CD4-positive, alpha-beta memory T cell (primary cell): Measurements from ENCODE around the gene VASN. TPM values are rescaled to one million over a fixed set of nuclear protein-coding genes. Genes with fewer than 3 reads are reported as not detected.
A peak's percentile ranks its signal among the peaks of the same experiment; 100 is the strongest.

Experiments
- CTCF ChIA-PET: fragments of 350-600 bp; sonication (Branson Sonifier 250); formaldehyde crosslinking; loops from one replicate; lab custom pipeline; 2021; ENCODE audit warnings: inconsistent platforms; ENCODE audit not compliant: partially characterized antibody; lab: Charles Lee
- POLR2A ChIA-PET: fragments of 350-600 bp; sonication (Branson Sonifier 250); formaldehyde crosslinking; loops from one replicate; lab custom pipeline; 2021; ENCODE audit not compliant: partially characterized antibody; lab: Charles Lee
- DNase-seq, 5 donors: peaks; one replicate each; pipeline versions ENCODE4 v3.0.0 to v3.0.0-alpha.2; 2020 to 2022; ENCODE audit warnings: mixed read lengths in 1 of 5
- H3K27ac ChIP-seq: one replicate; pipeline ENCODE4 v1.7.0; 2013; ENCODE audit warnings: low read depth, low read length
- H3K27me3 ChIP-seq: 2 replicates; pipeline ENCODE4 v1.7.0; 2013; ENCODE audit warnings: mild to moderate bottlenecking, low read length, moderate library complexity; ENCODE audit not compliant: insufficient read depth
- H3K36me3 ChIP-seq: 2 replicates; pipeline ENCODE4 v1.7.0; 2013; ENCODE audit warnings: mild to moderate bottlenecking, low read length, moderate library complexity; ENCODE audit not compliant: insufficient read depth
- H3K4me1 ChIP-seq: 2 replicates; pipeline ENCODE4 v1.7.0; 2013; ENCODE audit warnings: mild to moderate bottlenecking, low read length, moderate library complexity; ENCODE audit not compliant: insufficient read depth
- H3K4me3 ChIP-seq, 2 donors: one replicate each; pipeline ENCODE4 v1.7.0; 2013; ENCODE audit warnings: low read length in 2 of 2, mild to moderate bottlenecking in 1 of 2
- H3K9me3 ChIP-seq, 2 donors: one replicate each; pipeline ENCODE4 v1.7.0; 2013; ENCODE audit warnings: low read length in 2 of 2, control low read depth in 1 of 2; ENCODE audit not compliant: control insufficient read depth in 1 of 2
- H3K27ac Mint-ChIP-seq, 7 donors: one replicate each; pipeline ENCODE4 v1.8.0; 2020 to 2021; ENCODE audit warnings: mixed read lengths in 7 of 7, mild to moderate bottlenecking in 6 of 7, inconsistent platforms in 3 of 7, moderate library complexity in 3 of 7
- H3K27me3 Mint-ChIP-seq, 2 donors: one replicate each; pipeline ENCODE4 v1.8.0; 2020 to 2021; ENCODE audit warnings: mixed read lengths in 2 of 2
- H3K36me3 Mint-ChIP-seq, 2 donors: one replicate each; pipeline ENCODE4 v1.8.0; 2020 to 2021; ENCODE audit warnings: mixed read lengths in 2 of 2, inconsistent platforms in 1 of 2, mild to moderate bottlenecking in 1 of 2
- H3K4me1 Mint-ChIP-seq, 4 donors: one replicate each; pipeline ENCODE4 v1.8.0; 2020 to 2021; ENCODE audit warnings: mixed read lengths in 4 of 4, mild to moderate bottlenecking in 1 of 4
- H3K4me3 Mint-ChIP-seq, 8 donors: one replicate each; pipeline ENCODE4 v1.8.0; 2020 to 2021; ENCODE audit warnings: mixed read lengths in 8 of 8, mild to moderate bottlenecking in 7 of 8, moderate library complexity in 6 of 8, inconsistent platforms in 3 of 8
- H3K9me3 Mint-ChIP-seq, 8 donors: one replicate each; pipeline ENCODE4 v1.8.0; 2020 to 2021; ENCODE audit warnings: mixed read lengths in 8 of 8, mild to moderate bottlenecking in 5 of 8, inconsistent platforms in 3 of 8, moderate library complexity in 1 of 8
- intact Hi-C: fragments of 100-400 bp; cut with micrococcal nuclease; formaldehyde crosslinking; loops from one replicate; pipeline ENCODE4 v1.15.1; 2023
- polyA plus RNA-seq, 2 donors: library from polyadenylated mRNA; unstranded; fragments of 300-500 nt; fragmentation: Illumina TruSeq; gene quantifications; one replicate each; pipeline ENCODE4 v1.2.3, GENCODE V29; 2021
- total RNA-seq, 2 experiments: library from RNA; stranded (reverse); gene quantifications; one replicate each; pipeline ENCODE4 v1.2.3, GENCODE V29; 2021

The VASN gene
- total and polyA plus RNA-seq, 4 experiments from 2014 or later, result 0.11 to 0.29 (median 0.16) TPM; not detected in 1

- POLR2A ChIA-PET, result interaction anchor here (1.2 to 4.6 kb wide), 4 partner anchors 9 to 79 kb away, joined by 3 to 52 read pairs (median 5); partner anchors contain the start of genes CORO7 and HMOX2
- Mint-ChIP-seq H3K9me3 (no peaks in the 10 kb centered on the region), H3K27me3 (no peaks in the 10 kb centered on the region), H3K36me3 (peaks cover 0 to 23% of the 10 kb centered on the region in 2 donors), H3K27ac (peak overlapping the region; percentile 98 to 100 (median 100)), H3K4me1 (peaks cover 16 to 36% (median 25%) of the 10 kb centered on the region in 4 donors), H3K4me3 (peak overlapping the region; percentile 92 to 98 (median 98))
- intact Hi-C loops, result no loop called here
- CTCF ChIA-PET, result no interaction called here
- Histone ChIP-seq H3K36me3 (no peaks in the 10 kb centered on the region), H3K4me1 (peaks cover 28% of the 10 kb centered on the region), H3K27me3 (no peaks in the 10 kb centered on the region), H3K4me3 (peak overlapping the region; percentile 98 to 99), H3K27ac (peak overlapping the region; percentile 98), H3K9me3 (no peaks in the 10 kb centered on the region)
- DNase-seq, result peak in 1 of 5 donors; percentile 89
Measured at GRCh38 chr16:4426021-4426684, 54.5 kb downstream of the VASN start.

DNA sequence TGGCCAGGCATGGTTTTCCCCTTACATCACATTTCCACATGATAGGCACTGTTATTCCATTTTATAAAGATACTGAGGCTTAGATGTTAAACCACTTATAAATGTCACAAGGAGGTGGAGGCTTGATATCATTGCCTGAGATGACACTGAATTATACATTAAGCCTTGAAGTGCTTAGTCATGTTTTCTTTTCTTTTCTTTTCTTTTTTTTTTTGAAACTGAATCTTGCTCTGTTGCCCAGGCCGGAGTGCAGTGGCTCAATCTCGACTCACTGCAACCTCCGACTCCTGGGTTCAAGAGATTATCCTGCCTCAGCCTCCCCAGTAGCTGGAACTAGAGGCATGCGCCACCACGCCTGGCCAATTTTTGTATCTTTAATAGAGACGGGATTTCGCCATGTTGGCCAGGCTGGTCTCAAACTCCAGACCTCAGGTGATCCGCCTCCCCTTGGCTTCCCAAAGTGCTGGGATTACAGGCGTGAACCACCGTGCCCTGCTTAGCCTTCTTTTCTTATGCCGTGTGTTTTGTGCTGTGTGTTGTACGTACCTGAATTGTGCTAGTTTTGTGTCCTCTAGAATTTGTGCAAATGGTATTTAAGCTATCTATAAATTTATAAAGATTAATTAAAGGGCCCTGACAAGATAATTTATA is 55.2 kb downstream of the VASN start:
- Mint-ChIP-seq H3K27me3 (no peaks in the 10 kb centered on the region), H3K9me3 (no peaks in the 10 kb centered on the region), H3K36me3 (peaks cover 0 to 28% of the 10 kb centered on the region in 2 donors), H3K4me1 (peaks cover 16 to 38% (median 28%) of the 10 kb centered on the region in 4 donors), H3K27ac (peak overlapping the region; percentile 98 to 100 (median 100)), H3K4me3 (peak overlapping the region; percentile 92 to 98 (median 98))
- Histone ChIP-seq H3K36me3 (no peaks in the 10 kb centered on the region), H3K27me3 (no peaks in the 10 kb centered on the region), H3K9me3 (no peaks in the 10 kb centered on the region), H3K4me3 (no peak overlapping the region), H3K4me1 (peaks cover 28% of the 10 kb centered on the region), H3K27ac (peak overlapping the region; percentile 98)
- no peak for DNase-seq
- intact Hi-C loops, result no loop called here
- ChIA-PET POLR2A (interaction anchor here (1.0 to 4.6 kb wide), 5 partner anchors 8 to 78 kb away, joined by 3 to 52 read pairs (median 4); partner anchors contain the start of genes CORO7 and HMOX2), CTCF (interaction anchor here (1.5 kb wide), 1 partner anchor 9 kb away, joined by 4 read pairs; no protein-coding TSS in a partner anchor)

DNA sequence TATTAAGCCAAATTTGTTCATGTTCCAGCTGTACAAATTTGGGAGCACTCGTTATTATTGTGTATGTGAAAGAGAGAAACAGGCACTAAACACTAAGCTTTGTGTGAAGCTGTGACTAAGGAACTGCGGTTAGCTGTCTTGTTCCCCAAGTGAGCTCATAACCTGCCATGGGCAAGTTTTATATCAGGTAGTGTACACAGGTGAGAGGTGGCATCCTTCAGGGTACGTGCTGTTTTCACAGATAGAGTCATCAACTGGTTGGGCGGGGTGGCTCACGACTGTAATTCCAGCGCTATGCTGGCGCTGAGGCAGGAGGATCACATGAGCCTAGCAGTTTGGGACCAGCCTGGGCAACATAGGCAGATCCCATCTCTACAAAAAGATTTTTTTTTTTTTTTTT is 56.9 kb downstream of the VASN start:
- ChIA-PET POLR2A (interaction anchor here (0.8 to 4.6 kb wide), 4 partner anchors 13 to 77 kb away, joined by 3 to 52 read pairs (median 4); partner anchors contain the start of genes CORO7 and HMOX2), CTCF (interaction anchor here (1.0 to 1.5 kb wide), 2 partner anchors 26 to 69 kb away, joined by 3 to 4 read pairs; no protein-coding TSS in a partner anchor)
- H3K36me3 ChIP-seq, result peaks cover 1% of the 10 kb centered on the region
- DNase-seq, result no peak
- Mint-ChIP-seq H3K9me3 (no peaks in the 10 kb centered on the region), H3K4me1 (peaks cover 16 to 42% (median 29%) of the 10 kb centered on the region in 4 donors), H3K27me3 (no peaks in the 10 kb centered on the region), H3K27ac (peak overlapping the region in 5 of 7 donors; percentile 29 to 77 (median 72)), H3K36me3 (peaks cover 0 to 35% of the 10 kb centered on the region in 2 donors), H3K4me3 (peak overlapping the region in 1 of 8 donors; percentile 34)
- no peak overlapping the region for H3K27ac ChIP-seq
- no peaks in the 10 kb centered on the region for H3K27me3 ChIP-seq
- no peak overlapping the region for H3K4me3 ChIP-seq
- peaks cover 28% of the 10 kb centered on the region for H3K4me1 ChIP-seq
- no peaks in the 10 kb centered on the region for H3K9me3 ChIP-seq
- intact Hi-C loops, result no loop called here

DNA sequence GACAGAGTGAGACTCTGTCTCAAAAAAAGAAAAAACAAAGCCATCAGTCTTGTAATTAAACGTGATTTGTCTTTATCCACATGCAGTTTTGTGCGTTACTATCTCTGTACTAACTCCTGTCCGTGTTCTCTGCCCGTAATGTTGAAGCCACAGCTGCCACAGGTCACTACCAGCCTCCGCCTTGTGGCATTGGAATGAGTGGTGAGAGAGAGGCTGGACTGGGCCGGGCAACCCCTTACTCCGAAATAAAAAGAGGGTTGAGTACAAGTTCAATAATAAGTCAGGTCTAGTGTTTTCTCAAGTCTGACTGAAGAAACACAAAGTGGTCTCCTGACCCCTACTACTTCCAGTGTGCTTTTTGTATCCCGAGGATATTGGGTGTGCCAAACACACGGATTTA is 59.4 kb downstream of the VASN start:
- ChIA-PET CTCF (no interaction called here), POLR2A (no interaction called here)
- Histone ChIP-seq H3K4me3 (no peak overlapping the region), H3K27me3 (no peaks in the 10 kb centered on the region), H3K27ac (no peak overlapping the region), H3K36me3 (peaks cover 12% of the 10 kb centered on the region), H3K4me1 (peaks cover 22% of the 10 kb centered on the region), H3K9me3 (no peaks in the 10 kb centered on the region)
- intact Hi-C loops, result no loop called here
- H3K27ac Mint-ChIP-seq, result peak overlapping the region in 3 of 7 donors; percentile 12 to 76 (median 41)
- H3K36me3 Mint-ChIP-seq, result peaks cover 12 to 48% of the 10 kb centered on the region in 2 donors
- H3K4me1 Mint-ChIP-seq, result peaks cover 16 to 34% (median 22%) of the 10 kb centered on the region in 4 donors
- no peaks in the 10 kb centered on the region for H3K27me3 Mint-ChIP-seq
- H3K4me3 Mint-ChIP-seq, result no peak overlapping the region
- no peak for DNase-seq
- no peaks in the 10 kb centered on the region for H3K9me3 Mint-ChIP-seq

Other genes starting within 250 kb of the VASN start
- gene SRL, start 129.8 kb upstream of the VASN start, total RNA-seq, result not detected
- gene SRL, start 129.8 kb upstream of the VASN start, polyA plus RNA-seq, result not detected
- gene TFAP4, start 98.8 kb upstream of the VASN start, total RNA-seq, result 10 to 100 TPM; 25.2 to 27.3 TPM
- under 1 TPM; 0.59 to 1.00 TPM for gene TFAP4, start 98.8 kb upstream of the VASN start, polyA plus RNA-seq
- gene GLIS2, start 55.8 kb upstream of the VASN start, total RNA-seq, result under 1 TPM in 1 of 2 experiments, not detected in 1; 0.08 TPM
- not detected for gene GLIS2, start 55.8 kb upstream of the VASN start, polyA plus RNA-seq
- 10 to 100 TPM; 38.6 to 54.8 TPM for gene PAM16, start 20.5 kb upstream of the VASN start, total RNA-seq
- 10 to 100 TPM; 34.6 to 34.8 TPM for gene PAM16, start 20.5 kb upstream of the VASN start, polyA plus RNA-seq
- 100 to 1,000 TPM; 176 to 184 TPM for gene CORO7, start 44.7 kb downstream of the VASN start, total RNA-seq
- gene CORO7, start 44.7 kb downstream of the VASN start, polyA plus RNA-seq, result 100 to 1,000 TPM in 1 of 2 donors, 10 to 100 TPM in 1; 48.2 to 139 TPM
- gene DNAJA3, start 54.0 kb downstream of the VASN start, total RNA-seq, result 10 to 100 TPM; 67.5 to 71.1 TPM
- gene DNAJA3, start 54.0 kb downstream of the VASN start, polyA plus RNA-seq, result 10 to 100 TPM; 52.4 to 55.5 TPM
- gene NMRAL1, start 102.8 kb downstream of the VASN start, total RNA-seq, result 10 to 100 TPM; 61.6 to 61.8 TPM
- 10 to 100 TPM; 55.1 to 65.7 TPM for gene NMRAL1, start 102.8 kb downstream of the VASN start, polyA plus RNA-seq
- 10 to 100 TPM; 64.1 to 72.4 TPM for gene HMOX2, start 104.5 kb downstream of the VASN start, total RNA-seq
- 100 to 1,000 TPM; 164 to 206 TPM for gene HMOX2, start 104.5 kb downstream of the VASN start, polyA plus RNA-seq
- gene CDIP1, start 166.9 kb downstream of the VASN start, total RNA-seq, result 10 to 100 TPM; 19.0 to 21.1 TPM
- 10 to 100 TPM; 10.2 to 15.7 TPM for gene CDIP1, start 166.9 kb downstream of the VASN start, polyA plus RNA-seq
- gene C16orf96, start 184.5 kb downstream of the VASN start, total RNA-seq, result under 1 TPM; 0.29 to 0.33 TPM
- not detected for gene C16orf96, start 184.5 kb downstream of the VASN start, polyA plus RNA-seq
- 10 to 100 TPM; 30.1 to 41.0 TPM for gene UBALD1, start 243.0 kb downstream of the VASN start, total RNA-seq
- 1 to 10 TPM; 2.4 to 4.8 TPM for gene UBALD1, start 243.0 kb downstream of the VASN start, polyA plus RNA-seq